Esophagus squamous epithelium (tissue), 5 donors: ENCODE data around the gene STX1A. TPM values are rescaled to one million over a fixed set of nuclear protein-coding genes. Genes with fewer than 3 reads are reported as not detected.

Experiments
- DNase-seq: peaks from one replicate; lab custom pipeline; 2025; lab: John Stamatoyannopoulos, UW
- H3K27ac ChIP-seq, 4 donors: fragments of 200-600 bp; sonication (generic); one replicate each; pipeline ENCODE4 v1.5.1; 2016 to 2019; ENCODE audit warnings: mild to moderate bottlenecking in 1 of 4
- H3K27me3 ChIP-seq, 4 donors: fragments of 200-600 bp; sonication (generic); 1 replicate in 3 of 4; 2 replicates in 1 of 4; pipeline versions ENCODE4 v1.5.1 to v1.6.0; 2017 to 2021; ENCODE audit warnings: antibody characterized with exemption in 1 of 4
- H3K36me3 ChIP-seq, 3 donors: fragments of 200-600 bp; sonication (generic); one replicate each; pipeline ENCODE4 v1.5.1; 2016 to 2019
- H3K4me1 ChIP-seq, 3 donors: fragments of 200-600 bp; sonication (generic); one replicate each; pipeline ENCODE4 v1.5.1; 2017 to 2019
- H3K4me3 ChIP-seq, 4 donors: fragments of 200-600 bp; sonication (generic); 1 replicate in 3 of 4; 2 replicates in 1 of 4; pipeline ENCODE4 v1.5.1; 2016 to 2019; ENCODE audit warnings: mild to moderate bottlenecking in 2 of 4, moderate library complexity in 1 of 4
- H3K9me3 ChIP-seq, 3 donors: fragments of 200-600 bp; sonication (generic); one replicate each; pipeline ENCODE4 v1.5.1; 2016 to 2019
- CTCF ChIP-seq, 6 experiments: fragments of 450-650 bp in 4 of 6; fragments of 200-600 bp in 2 of 6; sonication (generic) in 2 of 6; IDR thresholded peaks; one replicate each; pipeline ENCODE4 v1.5.1; 2016 to 2019; ENCODE audit warnings: antibody characterized with exemption in 6 of 6, mild to moderate bottlenecking in 4 of 6, moderate library complexity in 4 of 6
- POLR2A ChIP-seq, 4 donors: fragments of 450-650 bp; IDR thresholded peaks; one replicate each; pipeline ENCODE4 v1.6.1; 2017; ENCODE audit warnings: antibody characterized with exemption in 4 of 4, mild to moderate bottlenecking in 4 of 4, moderate library complexity in 3 of 4
- WGBS, 2 donors: methylation state at CpG; one replicate each; pipeline ENCODE4 v1.1.5; 2018; 5-methylcytosine and 5-hydroxymethylcytosine counted together
- intact Hi-C: fragments of 100-400 bp; cut with DNase I; formaldehyde crosslinking; loops from one replicate; pipeline ENCODE4 v1.15.0; 2022
- total RNA-seq, 4 donors: library from RNA; depleted of rRNA; stranded (reverse); fragments of >200 nt; gene quantifications; one replicate each; pipeline ENCODE4 v1.1.0, GENCODE V29; 2016
- donor health status: DM: yes; HTN: yes; CAD: no.

Gene STX1A
- total RNA-seq, 4 donors from 2014 or later: 0.94 to 4.0 (median 1.8) TPM

GRCh38 chr7:73704640-73705550 is 14.6 kb downstream of the STX1A start:
- Histone ChIP-seq H3K4me3 (no peak overlapping the region), H3K9me3 (no peaks in the 10 kb centered on the region), H3K27ac (peak overlapping the region in 2 of 4 donors; percentile 14 to 54), H3K4me1 (peaks cover 22 to 45% (median 30%) of the 10 kb centered on the region in 3 donors), H3K36me3 (peaks cover 0 to 28% (median 0%) of the 10 kb centered on the region in 3 donors), H3K27me3 (no peaks in the 10 kb centered on the region)
- DNase-seq: no peak
- WGBS, 2 donors: 31% methylated on average over 9 of the region's 23 CpGs; no CpG with 5 or more reads in 1 of the 2 donors
- TF ChIP-seq POLR2A (IDR thresholded peaks at IDR 0.05) (no peak), CTCF (IDR thresholded peaks at IDR 0.05) (no peak)
- intact Hi-C loops: no loop called here

- Histone ChIP-seq H3K9me3 (no peaks in the 10 kb centered on the region), H3K36me3 (peaks cover 0 to 37% (median under 1%) of the 10 kb centered on the region in 3 donors), H3K4me3 (peak overlapping the region in 3 of 4 donors; percentile 3 to 42 (median 25)), H3K27ac (peak overlapping the region in 1 of 4 donors; percentile 54), H3K4me1 (peaks cover 22 to 45% (median 30%) of the 10 kb centered on the region in 3 donors), H3K27me3 (no peaks in the 10 kb centered on the region)
- WGBS, 2 donors: 20% methylated on average over 2 of the region's 45 CpGs; no CpG with 5 or more reads in 1 of the 2 donors
- TF ChIP-seq CTCF (IDR thresholded peaks at IDR 0.05) (no peak), POLR2A (IDR thresholded peaks at IDR 0.05) (no peak)
- intact Hi-C loops: no loop called here
- no peak for DNase-seq
These were observed 15.5 kb downstream of the STX1A start for GRCh38 chr7:73703757-73704639.

GRCh38 chr7:73703225-73703624 is 16.2 kb downstream of the STX1A start:
- Histone ChIP-seq H3K27ac (no peak overlapping the region), H3K9me3 (no peaks in the 10 kb centered on the region), H3K4me1 (peaks cover 22 to 45% (median 30%) of the 10 kb centered on the region in 3 donors), H3K4me3 (no peak overlapping the region), H3K27me3 (no peaks in the 10 kb centered on the region), H3K36me3 (peaks cover 0 to 45% (median 7%) of the 10 kb centered on the region in 3 donors)
- no peak for DNase-seq
- intact Hi-C loops: no loop called here
- TF ChIP-seq CTCF (IDR thresholded peaks at IDR 0.05): no peak
- no peak for TF ChIP-seq POLR2A (IDR thresholded peaks at IDR 0.05)
- 72 to 77% methylated on average over 7 to 10 of the region's 13 CpGs for WGBS, 2 donors

GRCh38 chr7:73702665-73703064 is 16.8 kb downstream of the STX1A start:
- H3K27ac ChIP-seq: no peak overlapping the region
- WGBS, 2 donors: 77 to 94% methylated on average over 5 to 8 of the region's 18 CpGs
- no peak for DNase-seq
- H3K4me3 ChIP-seq: no peak overlapping the region
- no peaks in the 10 kb centered on the region for H3K9me3 ChIP-seq
- peaks cover 22 to 43% (median 30%) of the 10 kb centered on the region in 3 donors for H3K4me1 ChIP-seq
- H3K27me3 ChIP-seq: no peaks in the 10 kb centered on the region
- intact Hi-C loops: no loop called here
- TF ChIP-seq CTCF (IDR thresholded peaks at IDR 0.05) (no peak), POLR2A (IDR thresholded peaks at IDR 0.05) (no peak)
- H3K36me3 ChIP-seq: peaks cover under 1 to 51% (median 7%) of the 10 kb centered on the region in 3 donors
